Activated T-cell treated with anti-CD3 and anti-CD28 coated beads for 4 hours (primary cell): ENCODE measurements around the gene GRIN2A.

ENCODE experiments used
- DNase-seq: peaks from one replicate; pipeline ENCODE4 v3.0.0-alpha.2; 2020

GRIN2A gene

GRCh38 chr16:9805109-9805508 is 377.1 kb downstream of the GRIN2A start:
- no peak for DNase-seq

GRCh38 chr16:9802160-9802559 is 380.1 kb downstream of the GRIN2A start:
- no peak for DNase-seq

GRCh38 chr16:9801651-9802050 is 380.6 kb downstream of the GRIN2A start:
- no peak for DNase-seq

- DNase-seq: no peak
These were observed 382.0 kb downstream of the GRIN2A start for GRCh38 chr16:9800186-9800738.

GRCh38 chr16:9798952-9799580 is 383.2 kb downstream of the GRIN2A start:
- DNase-seq: no peak

- DNase-seq: no peak
These were observed 383.8 kb downstream of the GRIN2A start for GRCh38 chr16:9798474-9798873.

- no peak for DNase-seq
These were observed 384.9 kb downstream of the GRIN2A start for GRCh38 chr16:9797306-9797705.

GRCh38 chr16:9793623-9794022 is 388.6 kb downstream of the GRIN2A start:
- no peak for DNase-seq

GRCh38 chr16:9791556-9791955 is 390.7 kb downstream of the GRIN2A start:
- no peak for DNase-seq

- DNase-seq: no peak
These were observed 392.0 kb downstream of the GRIN2A start for GRCh38 chr16:9790199-9790598.

- DNase-seq: no peak
These were observed 394.5 kb downstream of the GRIN2A start for GRCh38 chr16:9787717-9788116.

- no peak for DNase-seq
These were observed 401.4 kb downstream of the GRIN2A start for GRCh38 chr16:9780831-9781230.

GRCh38 chr16:9778849-9779248 is 403.4 kb downstream of the GRIN2A start:
- DNase-seq: no peak

- no peak for DNase-seq
These were observed 406.2 kb downstream of the GRIN2A start for GRCh38 chr16:9775998-9776397.

GRCh38 chr16:9773289-9773688 is 408.9 kb downstream of the GRIN2A start:
- no peak for DNase-seq

GRCh38 chr16:9772526-9773225 is 409.6 kb downstream of the GRIN2A start:
- no peak for DNase-seq

GRCh38 chr16:9766891-9767290 is 415.3 kb downstream of the GRIN2A start:
- DNase-seq: no peak

- DNase-seq: no peak
These were observed 418.7 kb downstream of the GRIN2A start for GRCh38 chr16:9763505-9763904.

- no peak for DNase-seq
These were observed 420.4 kb downstream of the GRIN2A start for GRCh38 chr16:9761870-9762269.

GRCh38 chr16:9757687-9758086 is 424.5 kb downstream of the GRIN2A start:
- no peak for DNase-seq

GRCh38 chr16:9756434-9756833 is 425.8 kb downstream of the GRIN2A start:
- DNase-seq: no peak

- no peak for DNase-seq
These were observed 427.1 kb downstream of the GRIN2A start for GRCh38 chr16:9755081-9755480.

- DNase-seq: no peak
These were observed 440.5 kb downstream of the GRIN2A start for GRCh38 chr16:9741776-9742175.

GRCh38 chr16:9739301-9739700 is 442.9 kb downstream of the GRIN2A start:
- no peak for DNase-seq

- DNase-seq: no peak
These were observed 443.5 kb downstream of the GRIN2A start for GRCh38 chr16:9738690-9739089.
